DOHH2 (cell line): Measurements from ENCODE around the gene ORC3.

ENCODE experiments used
- EZH2phosphoT487 ChIP-seq: fragments of 200-600 bp; sonication (generic); IDR thresholded peaks from 2 replicates; pipeline ENCODE4 v1.6.1; 2017; ENCODE audit warnings: borderline replicate concordance, mild to moderate bottlenecking, antibody characterized with exemption, low read length, moderate library complexity, mixed read lengths
- TF ChIP-seq, protein P1 (sequence below): fragments of 200-600 bp; sonication (generic); IDR thresholded peaks from one replicate; pipeline ENCODE4 v1.5.1; 2014; ENCODE audit warnings: antibody characterized with exemption, mild to moderate bottlenecking, low read depth, low read length; ENCODE audit not compliant: poor library complexity, severe bottlenecking

DNA sequence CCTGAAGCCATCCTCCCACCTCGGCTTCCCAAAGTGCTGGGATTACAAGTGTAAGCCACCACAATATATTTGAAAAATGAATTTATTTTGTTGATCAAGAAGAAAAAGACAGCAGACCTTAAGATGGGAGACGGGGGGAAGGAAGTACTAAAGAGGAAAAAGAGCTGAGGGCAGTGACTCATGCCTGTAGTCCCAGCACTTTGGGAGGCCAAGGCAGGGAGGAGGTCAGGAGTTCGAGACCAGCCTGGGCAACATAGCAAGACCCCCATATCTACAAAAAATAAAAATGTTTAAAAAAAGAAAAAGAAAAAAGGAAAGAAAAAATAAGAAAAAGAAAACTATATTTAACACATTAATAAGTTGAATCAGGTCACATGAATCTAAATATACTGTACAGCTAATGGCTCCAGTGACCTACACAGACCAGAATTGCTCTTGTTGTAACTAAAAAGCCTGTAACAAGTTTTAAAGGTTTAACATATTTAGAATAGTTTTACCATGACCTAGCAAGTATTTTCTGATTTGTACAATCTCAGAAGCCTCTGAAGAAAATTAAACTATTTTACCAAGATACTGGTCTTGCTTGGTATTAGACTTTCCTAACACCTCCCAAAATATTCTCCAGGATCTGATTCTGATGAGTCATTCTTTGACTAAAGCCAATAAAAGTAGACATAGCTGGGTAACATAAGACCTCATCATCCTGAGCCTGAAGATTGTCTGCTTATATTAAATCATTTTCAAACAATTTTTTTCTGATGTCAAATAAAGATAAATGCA is 116.4 kb downstream of the ORC3 start:
- TF ChIP-seq, protein P1, sequence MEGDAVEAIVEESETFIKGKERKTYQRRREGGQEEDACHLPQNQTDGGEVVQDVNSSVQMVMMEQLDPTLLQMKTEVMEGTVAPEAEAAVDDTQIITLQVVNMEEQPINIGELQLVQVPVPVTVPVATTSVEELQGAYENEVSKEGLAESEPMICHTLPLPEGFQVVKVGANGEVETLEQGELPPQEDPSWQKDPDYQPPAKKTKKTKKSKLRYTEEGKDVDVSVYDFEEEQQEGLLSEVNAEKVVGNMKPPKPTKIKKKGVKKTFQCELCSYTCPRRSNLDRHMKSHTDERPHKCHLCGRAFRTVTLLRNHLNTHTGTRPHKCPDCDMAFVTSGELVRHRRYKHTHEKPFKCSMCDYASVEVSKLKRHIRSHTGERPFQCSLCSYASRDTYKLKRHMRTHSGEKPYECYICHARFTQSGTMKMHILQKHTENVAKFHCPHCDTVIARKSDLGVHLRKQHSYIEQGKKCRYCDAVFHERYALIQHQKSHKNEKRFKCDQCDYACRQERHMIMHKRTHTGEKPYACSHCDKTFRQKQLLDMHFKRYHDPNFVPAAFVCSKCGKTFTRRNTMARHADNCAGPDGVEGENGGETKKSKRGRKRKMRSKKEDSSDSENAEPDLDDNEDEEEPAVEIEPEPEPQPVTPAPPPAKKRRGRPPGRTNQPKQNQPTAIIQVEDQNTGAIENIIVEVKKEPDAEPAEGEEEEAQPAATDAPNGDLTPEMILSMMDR: no peak
- no peak for TF ChIP-seq EZH2phosphoT487
